ENCODE data around the gene CTDSPL2.
A peak's percentile ranks its signal among the peaks of the same experiment; 100 is the strongest.
"Not testable (repeated sequence)": the region's sequence is repeated elsewhere in the genome, so short reads cannot be mapped to it uniquely, and the experiment has no call there.

Gene CTDSPL2

DNA sequence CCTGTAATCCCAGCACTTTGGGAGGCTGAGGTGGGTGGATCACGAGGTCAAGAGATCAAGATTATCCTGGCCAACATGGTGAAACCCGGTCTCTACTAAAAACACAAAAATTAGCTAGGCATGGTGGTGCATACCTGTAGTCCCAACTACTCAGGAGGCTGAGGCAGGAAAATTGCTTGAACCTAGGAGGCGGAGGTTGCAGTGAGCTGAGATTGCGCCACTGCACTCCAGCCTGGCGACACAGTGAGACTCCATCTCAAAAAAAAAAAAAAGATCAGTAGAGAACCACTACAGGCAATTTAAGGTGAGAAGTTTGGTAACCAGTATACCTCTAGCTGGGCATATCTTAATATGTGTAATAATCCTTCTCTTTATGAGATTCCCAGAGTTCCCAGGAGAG lies 117.3 kb downstream of the CTDSPL2 start:
- not testable (repeated sequence) for H3K9me3 Mint-ChIP-seq, H3K27me3 Mint-ChIP-seq
- Mint-ChIP-seq H3K36me3 (ENCODE audit: low read depth) (peaks cover 64% of the 10 kb centered on the region), H3K27ac (peak overlapping the region; percentile 68), H3K4me3 (peak overlapping the region; percentile 48), H3K4me1 (ENCODE audit: low read depth) (peaks cover 79% of the 10 kb centered on the region)

DNA sequence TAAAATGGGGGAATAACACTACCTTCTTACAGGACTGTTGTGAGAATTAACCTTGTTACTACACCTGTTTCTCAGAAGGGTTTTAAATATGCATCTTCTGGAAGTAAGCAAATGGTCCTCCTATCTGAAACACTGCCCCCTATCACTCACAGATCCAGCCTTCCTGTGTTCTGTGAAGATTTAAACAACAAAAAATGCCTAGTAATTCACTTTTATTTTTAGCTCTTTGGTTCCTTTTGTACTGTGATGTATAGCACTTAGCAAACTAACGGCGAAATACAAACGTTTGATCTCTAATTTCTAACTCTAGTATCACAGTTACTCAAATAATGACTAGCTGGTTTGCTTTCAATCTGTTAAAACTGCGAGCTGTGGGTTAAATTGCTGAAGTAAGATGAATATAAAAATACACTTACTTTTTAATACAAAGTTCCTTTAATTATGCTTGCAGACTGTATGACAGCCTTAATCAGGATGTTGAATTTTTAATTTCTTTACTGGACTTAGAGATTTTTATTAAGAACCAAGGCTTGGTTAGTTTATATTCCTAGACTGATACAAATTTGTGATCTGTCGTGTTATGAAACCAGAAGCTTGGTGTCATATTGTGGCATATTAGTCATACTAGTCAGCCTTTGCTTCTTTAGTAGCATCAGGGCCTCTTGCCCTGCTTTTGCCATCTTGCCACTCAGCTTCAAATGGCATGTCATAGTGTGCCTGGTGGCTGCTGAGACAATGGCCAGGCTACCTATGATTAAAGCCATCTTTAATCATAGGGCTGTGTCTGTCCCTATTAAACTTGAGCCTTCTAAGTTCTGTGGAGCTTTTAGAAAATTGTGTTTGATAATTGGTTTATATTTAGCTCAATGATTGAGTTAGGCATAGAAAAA lies 118.7 kb downstream of the CTDSPL2 start:
- H3K27me3 Mint-ChIP-seq: no peaks in the 10 kb centered on the region
- peak overlapping the region; percentile 90 for H3K27ac Mint-ChIP-seq
- H3K9me3 Mint-ChIP-seq: no peaks in the 10 kb centered on the region
- peak overlapping the region; percentile 68 for H3K4me3 Mint-ChIP-seq
- peaks cover 63% of the 10 kb centered on the region for H3K36me3 Mint-ChIP-seq (ENCODE audit: low read depth)
- peaks cover 82% of the 10 kb centered on the region for H3K4me1 Mint-ChIP-seq (ENCODE audit: low read depth)

DNA sequence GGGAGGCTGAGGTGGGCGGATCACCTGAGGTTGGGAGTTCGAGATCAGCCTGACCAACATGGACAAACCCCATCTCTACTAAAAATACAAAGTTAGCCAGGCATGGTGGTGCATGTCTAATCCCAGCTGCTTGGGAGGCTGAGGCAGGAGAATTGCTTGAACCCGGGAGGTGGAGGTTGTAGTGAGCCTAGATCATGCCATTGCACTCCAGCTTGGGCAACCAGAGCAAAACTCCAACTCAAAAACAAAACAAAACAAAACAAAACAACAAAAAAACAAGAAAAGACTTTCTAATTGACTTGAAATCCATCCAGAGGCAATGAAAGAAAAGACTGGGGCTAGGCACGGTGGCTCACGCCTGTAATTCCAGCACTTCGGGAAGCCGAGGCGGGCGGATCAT lies 121.7 kb downstream of the CTDSPL2 start:
- Mint-ChIP-seq H3K4me1 (ENCODE audit: low read depth) (peaks cover 56% of the 10 kb centered on the region), H3K36me3 (ENCODE audit: low read depth) (peaks cover 51% of the 10 kb centered on the region), H3K27ac (peak overlapping the region; percentile 31)
- H3K27me3 Mint-ChIP-seq, H3K9me3 Mint-ChIP-seq, H3K4me3 Mint-ChIP-seq: not testable (repeated sequence)

DNA sequence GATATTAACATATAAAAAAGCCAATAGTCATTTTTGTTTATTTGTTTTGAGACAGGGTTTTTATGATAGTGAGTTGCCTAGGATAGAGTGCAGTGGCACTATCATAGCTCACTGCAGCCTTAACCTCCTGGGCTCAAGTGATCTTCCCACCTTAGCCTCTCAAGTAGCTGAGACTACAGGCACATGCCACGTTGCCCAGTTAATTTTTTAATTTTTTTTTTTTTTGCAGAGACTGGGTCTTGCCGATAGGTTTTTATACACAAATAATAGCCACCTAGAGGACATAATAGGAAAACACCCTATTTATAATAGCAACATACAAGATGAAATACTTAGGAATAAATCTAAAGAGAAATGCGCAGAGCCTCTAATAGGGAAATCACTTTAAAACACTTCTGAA lies 122.8 kb downstream of the CTDSPL2 start:
- Mint-ChIP-seq H3K27ac (no peak overlapping the region), H3K4me3 (no peak overlapping the region), H3K27me3 (no peaks in the 10 kb centered on the region), H3K4me1 (ENCODE audit: low read depth) (peaks cover 57% of the 10 kb centered on the region), H3K9me3 (no peaks in the 10 kb centered on the region), H3K36me3 (ENCODE audit: low read depth) (peaks cover 62% of the 10 kb centered on the region)

DNA sequence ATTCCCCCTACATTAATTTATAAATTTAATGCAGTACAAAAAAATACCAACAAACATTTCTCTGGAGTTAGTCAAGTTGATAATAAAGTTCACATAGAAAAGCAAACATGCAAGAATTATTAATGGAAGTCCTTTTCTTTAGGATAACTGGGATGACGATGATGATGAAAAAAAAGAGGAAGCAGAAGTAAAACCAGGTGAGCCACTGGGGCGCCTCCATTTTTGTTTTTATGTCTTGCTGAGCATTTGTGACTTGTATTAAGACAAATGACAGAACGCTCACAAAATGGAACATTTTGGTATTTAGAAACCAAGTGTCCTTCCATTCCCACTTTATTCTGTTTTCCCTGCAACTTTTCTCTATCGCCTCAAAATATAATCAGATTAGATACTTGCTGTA lies 123.3 kb downstream of the CTDSPL2 start:
- Mint-ChIP-seq H3K27ac (no peak overlapping the region), H3K36me3 (ENCODE audit: low read depth) (peaks cover 66% of the 10 kb centered on the region), H3K4me1 (ENCODE audit: low read depth) (peaks cover 54% of the 10 kb centered on the region), H3K9me3 (no peaks in the 10 kb centered on the region), H3K4me3 (no peak overlapping the region), H3K27me3 (no peaks in the 10 kb centered on the region)

DNA sequence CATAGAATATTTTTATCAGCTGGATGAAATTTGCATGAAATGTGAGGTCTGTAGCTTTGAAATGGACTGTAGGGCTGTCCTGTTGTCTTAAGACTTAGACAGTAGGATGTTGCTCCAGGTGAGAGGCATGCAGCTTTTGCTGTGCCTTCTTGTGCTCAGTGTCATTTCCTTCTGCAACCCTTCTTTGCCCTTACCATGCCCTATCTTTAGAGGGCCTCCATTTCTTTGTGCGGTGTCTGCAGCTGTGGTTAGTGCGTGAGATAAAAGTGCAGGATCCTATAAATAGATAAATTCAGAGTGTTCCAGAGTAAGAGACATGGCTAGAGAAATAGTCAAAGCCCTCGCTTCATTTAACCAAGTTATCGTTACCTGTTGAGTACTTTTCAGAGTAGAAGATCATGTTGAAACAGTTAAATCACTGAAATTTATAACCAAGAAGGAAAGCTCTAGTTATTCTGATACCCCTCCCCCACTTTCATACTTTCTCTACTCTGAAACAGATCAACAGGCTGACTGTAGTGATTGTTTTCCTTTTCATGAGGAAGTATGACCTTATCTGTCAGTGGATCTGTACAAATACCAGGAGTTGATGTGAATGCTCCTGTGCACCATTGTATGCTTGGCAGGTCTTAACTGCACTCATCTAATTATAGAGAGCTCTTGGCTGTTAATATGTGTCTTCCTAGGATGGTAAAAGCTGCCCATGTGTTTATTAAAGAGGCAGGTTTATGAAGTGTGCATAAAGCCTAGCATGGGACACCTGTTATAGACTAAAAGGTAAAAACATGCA lies 127.7 kb downstream of the CTDSPL2 start:
- Mint-ChIP-seq H3K27ac (no peak overlapping the region), H3K36me3 (ENCODE audit: low read depth) (peaks cover 66% of the 10 kb centered on the region), H3K4me1 (ENCODE audit: low read depth) (peaks cover 34% of the 10 kb centered on the region), H3K9me3 (no peaks in the 10 kb centered on the region), H3K27me3 (no peaks in the 10 kb centered on the region), H3K4me3 (no peak overlapping the region)

DNA sequence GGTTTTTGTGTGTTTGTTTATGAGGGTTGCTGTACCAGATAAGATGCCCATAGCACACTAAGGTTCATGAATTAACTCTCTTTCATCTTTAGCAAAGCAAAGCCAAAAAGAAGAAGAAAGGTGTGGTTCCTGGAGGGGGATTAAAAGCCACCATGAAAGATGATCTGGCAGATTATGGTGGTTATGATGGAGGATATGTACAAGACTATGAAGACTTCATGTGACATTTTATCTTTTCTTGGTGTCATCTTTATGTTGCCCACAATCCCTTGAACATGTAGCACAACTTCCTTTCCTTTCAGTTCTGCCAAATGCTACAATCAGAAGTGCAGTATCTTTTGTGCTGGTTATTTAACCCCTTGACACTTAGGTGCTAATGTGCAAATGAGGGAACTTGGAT lies 133.5 kb downstream of the CTDSPL2 start:
- not testable (repeated sequence) for H3K4me3 Mint-ChIP-seq, H3K27me3 Mint-ChIP-seq, H3K9me3 Mint-ChIP-seq
- Mint-ChIP-seq H3K36me3 (ENCODE audit: low read depth) (peaks cover 84% of the 10 kb centered on the region), H3K27ac (peak overlapping the region; percentile 70), H3K4me1 (ENCODE audit: low read depth) (peaks cover 14% of the 10 kb centered on the region)

DNA sequence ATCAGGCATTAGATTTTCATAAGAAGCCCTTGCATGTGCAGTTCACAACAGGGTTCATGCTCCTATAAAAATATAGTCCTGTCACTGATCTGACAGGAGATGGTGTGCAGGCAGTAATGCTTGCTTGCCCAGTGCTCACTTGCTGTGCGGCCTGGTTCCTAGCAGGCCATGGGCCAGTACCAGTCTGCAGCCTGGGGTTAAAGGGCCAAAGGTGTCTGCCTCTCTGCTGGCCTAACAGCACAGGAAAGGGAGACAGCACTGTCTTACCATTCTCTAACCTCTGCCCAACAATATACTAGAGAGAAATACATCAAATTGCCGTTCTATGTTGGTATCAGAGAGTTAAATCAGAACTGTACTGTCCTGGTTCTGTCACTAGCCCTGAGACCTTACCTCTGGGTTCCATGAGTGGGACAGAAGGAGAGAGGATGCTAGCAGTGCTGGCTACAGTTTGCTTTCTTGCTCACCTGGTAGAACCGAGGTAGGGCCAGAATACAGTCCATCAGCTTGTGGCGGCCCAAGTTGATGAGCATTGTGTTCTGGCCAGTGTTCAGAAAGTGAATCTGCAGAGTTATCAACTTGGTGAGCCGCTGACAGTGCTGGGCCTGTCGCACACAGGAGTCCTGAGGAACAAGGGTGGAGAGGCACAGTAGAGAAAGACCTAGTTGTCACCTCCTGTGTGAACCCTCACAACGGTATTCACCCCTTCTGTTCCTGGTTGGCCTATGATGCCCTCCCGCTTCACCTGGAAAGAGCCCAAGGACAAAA lies 138.1 kb downstream of the CTDSPL2 start:
- Mint-ChIP-seq H3K36me3 (ENCODE audit: low read depth) (peaks cover 82% of the 10 kb centered on the region), H3K9me3 (peaks cover 3% of the 10 kb centered on the region), H3K4me1 (ENCODE audit: low read depth) (no peaks in the 10 kb centered on the region), H3K4me3 (no peak overlapping the region), H3K27me3 (no peaks in the 10 kb centered on the region), H3K27ac (no peak overlapping the region)

DNA sequence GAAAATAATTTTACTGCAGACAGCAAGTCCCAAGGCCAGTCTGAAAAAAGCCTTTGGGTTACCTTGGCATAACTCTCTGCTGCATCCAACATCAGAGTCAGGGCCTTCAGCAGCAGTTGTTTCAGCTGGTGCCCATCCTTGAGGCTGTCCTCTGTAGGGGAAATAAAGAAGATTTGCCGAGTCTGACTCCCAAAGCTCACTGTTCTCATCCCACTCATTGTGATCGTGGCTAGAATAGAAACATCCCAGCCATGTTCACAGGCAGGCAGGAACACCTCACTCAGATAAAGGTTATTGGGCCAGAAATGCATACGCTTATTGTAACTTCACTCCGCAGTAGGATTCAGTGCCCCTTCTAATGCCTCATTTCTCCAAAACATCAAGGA lies 138.7 kb downstream of the CTDSPL2 start:
- H3K9me3 Mint-ChIP-seq: peaks cover 3% of the 10 kb centered on the region

DNA sequence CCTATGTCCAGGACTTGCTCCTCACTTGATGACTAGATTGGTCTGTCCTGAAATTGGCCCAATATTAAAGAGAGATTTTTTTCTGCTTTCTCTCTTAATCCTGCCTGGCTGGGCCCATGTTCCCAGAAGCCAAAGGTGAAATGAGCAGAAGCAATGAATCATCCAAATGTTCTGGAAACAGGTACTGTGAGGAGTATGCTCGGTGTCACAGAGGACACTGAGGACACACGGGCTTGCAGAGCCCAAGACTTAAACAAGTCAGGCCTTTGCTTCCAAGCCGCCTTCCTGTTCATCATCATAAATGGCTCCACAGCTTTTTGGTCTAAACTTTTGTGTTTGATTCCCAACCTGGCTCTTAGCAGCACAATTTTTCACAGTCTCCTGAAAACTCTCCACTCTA lies 140.9 kb downstream of the CTDSPL2 start:
- Mint-ChIP-seq H3K27me3 (no peaks in the 10 kb centered on the region), H3K36me3 (ENCODE audit: low read depth) (peaks cover 66% of the 10 kb centered on the region), H3K4me1 (ENCODE audit: low read depth) (no peaks in the 10 kb centered on the region), H3K27ac (peak overlapping the region; percentile 45), H3K4me3 (no peak overlapping the region), H3K9me3 (peaks cover 3% of the 10 kb centered on the region)

More for the DNA sequence above, 138.7 kb downstream of the CTDSPL2 start:
- Mint-ChIP-seq H3K27ac (no peak overlapping the region), H3K36me3 (ENCODE audit: low read depth) (peaks cover 80% of the 10 kb centered on the region), H3K4me3 (no peak overlapping the region), H3K4me1 (ENCODE audit: low read depth) (no peaks in the 10 kb centered on the region), H3K27me3 (no peaks in the 10 kb centered on the region)

DNA sequence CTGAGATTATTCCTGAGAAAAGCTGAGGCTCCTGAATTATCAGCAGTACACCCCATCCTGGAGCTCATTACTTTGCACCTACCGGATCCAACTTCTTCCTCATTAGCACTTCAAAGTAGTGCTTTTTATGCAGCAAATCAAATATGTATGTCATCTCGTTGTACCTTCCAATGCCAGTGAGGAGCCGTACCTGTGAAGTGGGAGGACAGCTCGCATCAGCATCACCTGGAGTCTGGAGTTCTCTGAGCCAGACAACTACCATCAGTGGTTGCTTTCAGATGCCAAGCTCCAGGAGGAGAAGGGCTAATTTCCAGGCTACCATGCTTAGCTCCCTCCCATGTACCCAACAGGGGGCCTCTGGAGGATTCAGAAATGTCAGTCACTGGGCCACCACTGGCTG lies 141.9 kb downstream of the CTDSPL2 start:
- Mint-ChIP-seq H3K4me3 (no peak overlapping the region), H3K27me3 (no peaks in the 10 kb centered on the region), H3K4me1 (ENCODE audit: low read depth) (no peaks in the 10 kb centered on the region), H3K27ac (no peak overlapping the region), H3K9me3 (peaks cover 3% of the 10 kb centered on the region), H3K36me3 (ENCODE audit: low read depth) (peaks cover 57% of the 10 kb centered on the region)

DNA sequence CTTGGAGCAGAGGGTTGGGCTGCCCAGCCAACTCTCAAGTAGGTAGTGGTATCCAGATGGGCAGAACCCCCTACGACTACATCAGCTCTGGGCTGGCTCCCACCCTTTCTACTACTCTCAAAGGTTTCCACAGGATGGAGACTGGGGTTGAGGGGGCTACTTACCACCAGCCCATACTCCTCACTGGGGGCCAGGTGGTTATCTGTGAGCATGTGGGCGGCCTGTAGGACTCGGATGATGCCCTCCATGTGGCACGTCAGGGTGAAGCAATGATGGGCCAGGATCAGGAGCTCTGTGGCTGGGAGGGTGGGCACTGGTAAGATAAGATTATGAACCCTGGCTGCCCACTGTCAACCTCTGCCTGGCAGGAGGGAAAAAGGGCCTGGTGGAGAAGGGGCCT lies 142.9 kb downstream of the CTDSPL2 start:
- Mint-ChIP-seq H3K9me3 (no peaks in the 10 kb centered on the region), H3K27me3 (no peaks in the 10 kb centered on the region), H3K36me3 (ENCODE audit: low read depth) (peaks cover 57% of the 10 kb centered on the region), H3K4me3 (no peak overlapping the region), H3K27ac (no peak overlapping the region), H3K4me1 (ENCODE audit: low read depth) (no peaks in the 10 kb centered on the region)

DNA sequence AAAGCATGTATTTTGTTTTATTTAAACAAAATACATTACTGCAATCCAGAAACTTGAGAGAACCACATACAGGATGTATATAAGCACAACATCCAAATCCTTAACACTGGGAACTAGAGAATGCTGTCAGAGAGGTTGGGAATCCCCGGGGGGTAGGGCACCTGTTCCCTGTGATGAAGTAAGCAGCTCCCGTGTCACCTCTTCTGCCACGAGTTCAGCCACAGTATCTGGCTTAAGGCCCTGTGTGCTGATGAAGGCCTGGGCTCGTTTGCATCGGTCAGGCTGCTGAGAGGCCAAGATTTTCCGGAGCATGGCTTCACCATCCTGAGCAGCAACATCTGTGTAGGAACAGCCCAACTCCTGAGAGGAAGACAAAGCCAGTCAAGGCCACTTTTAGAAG lies 146.0 kb downstream of the CTDSPL2 start:
- Mint-ChIP-seq H3K4me3 (no peak overlapping the region), H3K9me3 (no peaks in the 10 kb centered on the region), H3K36me3 (ENCODE audit: low read depth) (peaks cover 35% of the 10 kb centered on the region), H3K27ac (no peak overlapping the region), H3K27me3 (no peaks in the 10 kb centered on the region), H3K4me1 (ENCODE audit: low read depth) (peaks cover 2% of the 10 kb centered on the region)

DNA sequence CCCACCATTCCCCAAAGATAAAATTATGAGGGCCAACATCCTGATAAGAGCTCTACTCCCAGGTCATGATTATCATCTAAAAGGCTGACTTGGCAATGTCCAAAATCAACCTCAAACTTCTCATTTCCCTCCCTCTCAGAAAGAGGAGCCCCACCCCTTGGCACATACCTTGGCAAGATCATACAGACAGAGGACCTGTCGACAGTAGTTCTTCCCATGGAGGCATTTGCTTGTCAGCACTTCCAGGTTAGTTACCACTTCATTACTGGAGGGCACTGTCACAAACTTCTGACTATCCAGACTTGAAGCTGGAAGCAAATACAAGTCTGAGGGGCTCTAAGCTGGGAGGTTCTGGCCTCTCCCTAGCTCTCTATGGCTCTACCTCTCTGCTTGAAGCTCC lies 147.3 kb downstream of the CTDSPL2 start:
- Mint-ChIP-seq H3K27ac (no peak overlapping the region), H3K36me3 (ENCODE audit: low read depth) (peaks cover 31% of the 10 kb centered on the region)

More for the DNA sequence above, 147.3 kb downstream of the CTDSPL2 start:
- Mint-ChIP-seq H3K4me3 (no peak overlapping the region), H3K4me1 (ENCODE audit: low read depth) (peaks cover 10% of the 10 kb centered on the region), H3K9me3 (no peaks in the 10 kb centered on the region), H3K27me3 (no peaks in the 10 kb centered on the region)
